K562 (cell line): ENCODE measurements around the gene RBM17. TPM values are rescaled to one million over a fixed set of nuclear protein-coding genes. Genes with fewer than 3 reads are reported as not detected.

Experiments used
- CCNT2 ChIP-seq: IDR thresholded peaks from 2 replicates; pipeline ENCODE4 v1.6.1; 2011; ENCODE audit warnings: borderline replicate concordance, low read depth, mild to moderate bottlenecking, moderate library complexity, mixed read lengths, low read length; ENCODE audit not compliant: insufficient read length; ENCODE audit errors: extremely low read depth
- CREB1 ChIP-seq, 2 experiments: sonication (generic) in 1 of 2; formaldehyde crosslinking in 1 of 2; IDR thresholded peaks; 2 replicates each; pipeline versions ENCODE4 v1.6.1 to v1.8.0; 2012 to 2022; ENCODE audit warnings: inconsistent platforms in 1 of 2, mild to moderate bottlenecking in 1 of 2, missing genetic modification reagents in 1 of 2, moderate library complexity in 1 of 2
- EGR1 ChIP-seq: fragments of 450-650 bp; conservative IDR thresholded peaks from 2 replicates; pipeline ENCODE4 v1.6.1; 2017; ENCODE audit warnings: mild to moderate bottlenecking
- GATAD2B ChIP-seq: fragments of 450-650 bp; IDR thresholded peaks from 2 replicates; pipeline ENCODE4 v1.6.1; 2017; ENCODE audit warnings: mild to moderate bottlenecking, borderline replicate concordance
- HNRNPLL ChIP-seq: fragments of 200-400 bp; formaldehyde crosslinking; IDR thresholded peaks from 2 replicates; pipeline ENCODE4 v1.6.1; 2017; ENCODE audit warnings: low read length, low read depth, mild to moderate bottlenecking; ENCODE audit not compliant: poor library complexity, severe bottlenecking
- JUN ChIP-seq, 2 experiments: sonication (generic) in 1 of 2; formaldehyde crosslinking in 1 of 2; IDR thresholded peaks; 2 replicates each; pipeline versions ENCODE4 v1.6.1 to v1.8.0; 2012 to 2022; ENCODE audit warnings: borderline replicate concordance in 2 of 2, mild to moderate bottlenecking in 2 of 2, improper control_type of control experiment in 1 of 2, low read depth in 1 of 2, low read length in 1 of 2, missing genetic modification reagents in 1 of 2
- KLF6 ChIP-seq: fragments of 250-450 bp; sonication (Bioruptor Pico); IDR thresholded peaks from 2 replicates; pipeline ENCODE4 v1.4.0; 2020; ENCODE audit warnings: mild to moderate bottlenecking, moderate library complexity, borderline replicate concordance
- NEUROD1 ChIP-seq: fragments of 150-350 bp; IDR thresholded peaks from 2 replicates; pipeline ENCODE4 v1.6.1; 2014; ENCODE audit warnings: borderline replicate concordance, low read length, low read depth; ENCODE audit not compliant: partially characterized antibody
- NR2C1 ChIP-seq, 2 experiments: fragments of 450-650 bp; IDR thresholded peaks; 2 replicates each; pipeline ENCODE4 v1.6.1; 2017; ENCODE audit warnings: mild to moderate bottlenecking in 2 of 2, antibody characterized with exemption in 1 of 2, inconsistent platforms in 1 of 2, missing compliant biosample characterization in 1 of 2, missing genetic modification characterization in 1 of 2
- POLR2H ChIP-seq: IDR thresholded peaks from 2 replicates; pipeline ENCODE4 v1.6.1; 2016; ENCODE audit warnings: missing genetic modification characterization, low read depth, mild to moderate bottlenecking, control low read depth, missing compliant biosample characterization, moderate library complexity
- RBBP5 ChIP-seq: fragments of 200-600 bp; sonication (generic); IDR thresholded peaks from 2 replicates; pipeline ENCODE4 v1.6.1; 2012; ENCODE audit warnings: borderline replicate concordance, mild to moderate bottlenecking, low read length, control low read depth, inconsistent platforms; ENCODE audit not compliant: insufficient read depth, poor library complexity, severe bottlenecking
- SIX5 ChIP-seq, 2 experiments: IDR thresholded peaks; 2 replicates each; pipeline ENCODE4 v1.6.1; 2011; ENCODE audit warnings: low read length in 2 of 2, borderline replicate concordance in 1 of 2, low read depth in 1 of 2, mild to moderate bottlenecking in 1 of 2, moderate library complexity in 1 of 2; ENCODE audit not compliant: insufficient read depth in 1 of 2
- SMAD4 ChIP-seq: fragments of 250-450 bp; sonication (Bioruptor Pico); conservative IDR thresholded peaks from 2 replicates; pipeline ENCODE4 v1.8.0; 2021; ENCODE audit warnings: inconsistent platforms, mild to moderate bottlenecking, moderate library complexity
- SOX6 ChIP-seq: fragments of 450-650 bp; IDR thresholded peaks from 2 replicates; pipeline ENCODE4 v1.6.1; 2014; ENCODE audit warnings: mild to moderate bottlenecking
- SRSF1 ChIP-seq: fragments of 200-400 bp; formaldehyde crosslinking; IDR thresholded peaks from 2 replicates; pipeline ENCODE4 v1.6.1; 2017; ENCODE audit warnings: mild to moderate bottlenecking, low read depth, low read length, moderate library complexity
- TAF1 ChIP-seq: IDR thresholded peaks from 2 replicates; pipeline ENCODE4 v1.6.1; 2011; ENCODE audit warnings: mild to moderate bottlenecking, low read length, moderate library complexity; ENCODE audit not compliant: insufficient read depth, control insufficient read depth, severe bottlenecking; ENCODE audit errors: extremely low read depth
- TAF9B ChIP-seq: fragments of 450-650 bp; IDR thresholded peaks from 2 replicates; pipeline ENCODE4 v1.6.1; 2018; ENCODE audit warnings: mild to moderate bottlenecking; ENCODE audit not compliant: partially characterized antibody
- TBL1XR1 ChIP-seq, 2 experiments: IDR thresholded peaks; 2 replicates each; pipeline ENCODE4 v1.6.1; 2012; ENCODE audit warnings: improper control_type of control experiment in 2 of 2, low read length in 2 of 2, mild to moderate bottlenecking in 1 of 2
- polyA plus RNA-seq, 8 experiments: library from polyadenylated mRNA; depleted of rRNA in 4 of 8; stranded (reverse) in 5 of 8; unstranded in 3 of 8; fragments of >200 nt; fragmentation: Nextera tagmentation in 2 of 8; fragmentation: Illumina TruSeq in 1 of 8; extraction: Ambion mirVana in 2 of 8; extraction: Trizol in 1 of 8; gene quantifications; 2 replicates each; pipeline versions ENCODE4 v1.2.1 to v1.2.3, GENCODE V29; 2011 to 2014; ENCODE audit warnings: inconsistent platforms in 1 of 8, missing spikeins in 1 of 8
- total RNA-seq, 7 experiments: library from RNA; depleted of rRNA in 6 of 7; stranded (reverse); fragments of >200 nt in 6 of 7; fragmentation: Illumina TruSeq in 2 of 7; extraction: Trizol in 2 of 7; gene quantifications; 2 replicates each; pipeline versions ENCODE4 v1.2.1 to v1.2.3, GENCODE V29; 2011 to 2021; ENCODE audit warnings: low replicate concordance in 1 of 7
- TF ChIP-seq, protein P1 (sequence below): fragments of 450-650 bp; IDR thresholded peaks from 2 replicates; pipeline ENCODE4 v1.6.1; 2017; ENCODE audit warnings: antibody characterized with exemption, mild to moderate bottlenecking

The RBM17 gene
- total and polyA plus RNA-seq, 9 of the 15 experiments (the other 6 are each of a cell fraction or from before 2014, with no cell fraction given): 23.6 to 217 (median 124) TPM

DNA sequence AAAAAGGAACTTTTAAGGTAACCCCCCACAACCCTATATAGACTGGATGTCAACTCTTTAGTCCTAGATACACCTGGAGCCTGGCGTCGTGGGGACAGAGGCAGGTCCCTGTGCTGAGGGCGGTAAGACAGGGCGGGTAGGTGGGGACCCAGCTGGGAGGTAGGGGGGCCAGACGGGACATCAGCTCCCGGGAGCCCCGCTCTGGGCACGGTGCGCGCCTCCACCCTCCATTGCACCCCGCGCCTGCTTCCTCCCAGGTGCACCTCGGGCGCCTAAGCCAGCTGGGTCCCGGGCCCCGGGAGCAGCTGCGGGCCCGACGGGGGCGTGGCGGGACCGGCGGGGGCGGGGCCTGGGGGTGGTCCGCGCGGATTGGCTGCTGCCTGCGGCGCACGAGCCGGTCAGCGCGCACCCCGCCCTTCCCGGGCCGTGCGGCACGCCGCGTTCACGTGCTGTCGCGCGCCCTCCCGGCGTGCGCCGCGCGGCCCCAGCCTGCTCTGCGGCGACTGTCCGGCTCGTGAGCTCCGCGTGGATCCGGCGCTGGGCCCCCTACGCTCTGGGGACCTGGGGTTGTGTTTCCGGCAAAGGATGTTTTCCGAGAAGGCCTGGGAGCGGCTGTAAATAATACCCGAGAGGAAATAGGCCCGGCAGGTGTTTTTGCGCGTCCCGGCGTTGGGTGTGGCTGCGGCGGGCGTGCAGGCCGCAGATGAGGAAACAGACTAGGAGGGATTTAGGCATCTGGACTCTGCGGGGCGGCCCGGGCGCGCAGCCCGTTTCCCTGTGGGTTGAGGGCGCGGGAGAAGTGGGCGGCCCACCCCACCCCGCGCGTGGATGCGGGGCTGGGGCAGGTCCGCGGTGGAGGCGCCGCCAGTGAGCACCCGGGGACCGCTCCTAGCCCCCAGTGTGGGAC lies 74.8 kb downstream of the RBM17 start (continued):
- TF ChIP-seq POLR2H (tag) (no peak; the same call in none of the 2 replicates), HNRNPLL (peak; percentile 14), CCNT2 (peak; percentile 99), CREB1 (IDR thresholded peaks at IDR 0.05) (peak; percentile 84), CREB1 (CRISPR knock-in tag; IDR thresholded peaks at IDR 0.05) (0 out of 2 replicates have a peak, but pooled peaks have one; percentile 44), SOX6 (peak; percentile 72; the same call in 1 of the 2 replicates), KLF6 (CRISPR knock-in tag) (0 out of 2 replicates have a peak, but pooled peaks have one; percentile 46), TAF9B (peak; percentile 36), RBBP5 (peak; percentile 77), TAF1 (peak; percentile 72), GATAD2B (peak; percentile 100), JUN (IDR thresholded peaks at IDR 0.05; ENCODE audit: borderline replicate concordance, low read depth, low read length) (0 out of 2 replicates have a peak, but pooled peaks have one; percentile 68), JUN (CRISPR knock-in tag; IDR thresholded peaks at IDR 0.05; ENCODE audit: borderline replicate concordance) (no peak), SMAD4 (peak; percentile 83), SIX5 (IDR thresholded peaks at IDR 0.05; ENCODE audit: borderline replicate concordance in 1 of 2, insufficient read depth in 1 of 2, low read depth in 1 of 2, low read length in 2 of 2) (peak in 1 of 2 experiments; percentile 32; a peak in 1 of 4 replicates), SRSF1 (no peak; the same call in 1 of the 2 replicates), NR2C1 (IDR thresholded peaks at IDR 0.05) (no peak), NR2C1 (tag; IDR thresholded peaks at IDR 0.05) (peak; percentile 46; the same call in 1 of the 2 replicates), NEUROD1 (peak; percentile 78), EGR1 (0 out of 2 replicates have a peak, but pooled peaks have one; percentile 27), TBL1XR1 (IDR thresholded peaks at IDR 0.05; ENCODE audit: low read length in 2 of 2) (peak in 1 of 2 experiments; percentile 78; a peak in 2 of 4 replicates)
- TF ChIP-seq, protein P1, sequence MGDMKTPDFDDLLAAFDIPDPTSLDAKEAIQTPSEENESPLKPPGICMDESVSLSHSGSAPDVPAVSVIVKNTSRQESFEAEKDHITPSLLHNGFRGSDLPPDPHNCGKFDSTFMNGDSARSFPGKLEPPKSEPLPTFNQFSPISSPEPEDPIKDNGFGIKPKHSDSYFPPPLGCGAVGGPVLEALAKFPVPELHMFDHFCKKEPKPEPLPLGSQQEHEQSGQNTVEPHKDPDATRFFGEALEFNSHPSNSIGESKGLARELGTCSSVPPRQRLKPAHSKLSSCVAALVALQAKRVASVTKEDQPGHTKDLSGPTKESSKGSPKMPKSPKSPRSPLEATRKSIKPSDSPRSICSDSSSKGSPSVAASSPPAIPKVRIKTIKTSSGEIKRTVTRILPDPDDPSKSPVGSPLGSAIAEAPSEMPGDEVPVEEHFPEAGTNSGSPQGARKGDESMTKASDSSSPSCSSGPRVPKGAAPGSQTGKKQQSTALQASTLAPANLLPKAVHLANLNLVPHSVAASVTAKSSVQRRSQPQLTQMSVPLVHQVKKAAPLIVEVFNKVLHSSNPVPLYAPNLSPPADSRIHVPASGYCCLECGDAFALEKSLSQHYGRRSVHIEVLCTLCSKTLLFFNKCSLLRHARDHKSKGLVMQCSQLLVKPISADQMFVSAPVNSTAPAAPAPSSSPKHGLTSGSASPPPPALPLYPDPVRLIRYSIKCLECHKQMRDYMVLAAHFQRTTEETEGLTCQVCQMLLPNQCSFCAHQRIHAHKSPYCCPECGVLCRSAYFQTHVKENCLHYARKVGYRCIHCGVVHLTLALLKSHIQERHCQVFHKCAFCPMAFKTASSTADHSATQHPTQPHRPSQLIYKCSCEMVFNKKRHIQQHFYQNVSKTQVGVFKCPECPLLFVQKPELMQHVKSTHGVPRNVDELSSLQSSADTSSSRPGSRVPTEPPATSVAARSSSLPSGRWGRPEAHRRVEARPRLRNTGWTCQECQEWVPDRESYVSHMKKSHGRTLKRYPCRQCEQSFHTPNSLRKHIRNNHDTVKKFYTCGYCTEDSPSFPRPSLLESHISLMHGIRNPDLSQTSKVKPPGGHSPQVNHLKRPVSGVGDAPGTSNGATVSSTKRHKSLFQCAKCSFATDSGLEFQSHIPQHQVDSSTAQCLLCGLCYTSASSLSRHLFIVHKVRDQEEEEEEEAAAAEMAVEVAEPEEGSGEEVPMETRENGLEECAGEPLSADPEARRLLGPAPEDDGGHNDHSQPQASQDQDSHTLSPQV: peak; percentile 86
